GM19035 (cell line): ENCODE data around the gene E2F4.

Source experiments
- ATAC-seq: cut with Tn5 transposase; IDR thresholded peaks from one replicate; pipeline ENCODE4 v1.9.1; 2021; ENCODE audit not compliant: unreplicated experiment

E2F4 gene

GRCh38 chr16:67190448-67191399 lies 1.2 kb upstream of the E2F4 start:
- no peak for ATAC-seq

- no peak for ATAC-seq
Observed at GRCh38 chr16:67191411-67191994, 452 bp upstream of the E2F4 start.

GRCh38 chr16:67192781-67193361 lies 916 bp downstream of the E2F4 start:
- peak; percentile 5 for ATAC-seq

GRCh38 chr16:67193536-67193935 lies 1.6 kb downstream of the E2F4 start:
- no peak for ATAC-seq

- ATAC-seq: no peak
Observed at GRCh38 chr16:67194260-67194659, 2.3 kb downstream of the E2F4 start.

GRCh38 chr16:67195676-67196075 lies 3.7 kb downstream of the E2F4 start:
- no peak for ATAC-seq

GRCh38 chr16:67196881-67197280 lies 4.9 kb downstream of the E2F4 start:
- ATAC-seq: no peak

GRCh38 chr16:67197704-67198103 lies 5.7 kb downstream of the E2F4 start:
- ATAC-seq: no peak

- ATAC-seq: no peak
Observed at GRCh38 chr16:67198238-67198734, 6.3 kb downstream of the E2F4 start.

GRCh38 chr16:67199011-67199807 lies 7.3 kb downstream of the E2F4 start, which contains the start of gene ELMO3:
Gene ELMO3, plus strand, starts transcription at chr16:67199131. Its CDS starts 196 bp downstream, at chr16:67199327.
- ATAC-seq: no peak

GRCh38 chr16:67199808-67200198 lies 7.8 kb downstream of the E2F4 start:
- no peak for ATAC-seq

- no peak for ATAC-seq
Observed at GRCh38 chr16:67200491-67200890, 8.5 kb downstream of the E2F4 start.

GRCh38 chr16:67201411-67202345 lies 9.7 kb downstream of the E2F4 start:
- no peak for ATAC-seq

GRCh38 chr16:67202426-67202825 lies 10.5 kb downstream of the E2F4 start:
- no peak for ATAC-seq

GRCh38 chr16:67202956-67203493 lies 11.1 kb downstream of the E2F4 start:
- ATAC-seq: no peak

- ATAC-seq: no peak
Observed at GRCh38 chr16:67204076-67204475, 12.1 kb downstream of the E2F4 start.

GRCh38 chr16:67206129-67206837 lies 14.3 kb downstream of the E2F4 start:
- no peak for ATAC-seq

- no peak for ATAC-seq
Observed at GRCh38 chr16:67206838-67207248, 14.9 kb downstream of the E2F4 start.
